Fibroblast of the conjunctiva (primary cell): ENCODE measurements around the gene CCDC134.

ENCODE experiments used
- DNase-seq: peaks from one replicate; pipeline ENCODE4 v3.0.0-alpha.2; 2010; ENCODE audit warnings: low read depth

Gene CCDC134

GRCh38 chr22:41800348-41801146 is at the start of gene CCDC134:
TSS of gene CCDC134 (plus strand) at chr22:41800679. CDS start at chr22:41808891, 8,212 bp downstream.
- peak; percentile 68 for DNase-seq

GRCh38 chr22:41752011-41752970 is 48.2 kb upstream of the CCDC134 start:
- no peak for DNase-seq

GRCh38 chr22:41753984-41754383 is 46.5 kb upstream of the CCDC134 start:
- DNase-seq, result no peak

GRCh38 chr22:41757502-41757901 is 43.0 kb upstream of the CCDC134 start:
- no peak for DNase-seq

- no peak for DNase-seq
Measured at GRCh38 chr22:41758231-41758630, 42.2 kb upstream of the CCDC134 start.

DNA sequence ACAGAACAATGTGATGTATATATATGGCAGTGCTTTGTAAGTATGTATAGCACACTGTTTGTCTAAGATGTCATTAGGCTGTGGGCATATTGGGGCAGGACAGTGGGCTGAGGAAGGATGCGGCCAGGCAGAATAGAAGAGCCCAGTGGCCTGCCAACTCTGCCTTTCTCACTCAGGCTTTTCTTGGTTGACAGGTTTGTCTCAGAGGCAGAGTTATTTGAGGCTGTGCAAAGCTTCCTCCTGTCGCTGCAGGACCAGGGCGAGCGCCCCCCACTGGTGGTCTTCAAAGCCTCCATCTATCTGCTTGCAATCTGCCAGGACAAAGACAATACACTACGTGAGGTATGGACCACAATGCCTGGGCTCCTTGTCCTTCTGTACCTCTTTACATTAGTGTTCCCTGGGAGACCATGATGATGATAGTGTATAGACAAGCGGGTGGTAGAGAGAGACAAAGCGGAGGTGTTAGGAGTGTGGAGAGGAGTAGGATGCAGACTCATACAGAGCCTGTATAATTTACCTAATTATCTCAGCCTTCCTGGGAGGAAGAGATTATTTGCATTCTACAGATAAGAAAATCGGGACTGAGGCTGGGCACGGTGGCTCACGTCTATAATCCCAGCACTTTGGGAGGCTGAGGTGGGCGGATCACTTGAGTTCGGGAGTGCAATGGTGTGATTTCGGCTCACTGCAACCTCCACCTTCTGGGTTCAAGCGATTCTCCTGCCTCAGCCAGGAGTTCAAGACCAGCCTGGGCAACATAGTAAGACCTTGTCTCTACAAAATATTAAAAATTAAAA is 37.3 kb upstream of the CCDC134 start:
- peak; percentile 6 for DNase-seq

DNA sequence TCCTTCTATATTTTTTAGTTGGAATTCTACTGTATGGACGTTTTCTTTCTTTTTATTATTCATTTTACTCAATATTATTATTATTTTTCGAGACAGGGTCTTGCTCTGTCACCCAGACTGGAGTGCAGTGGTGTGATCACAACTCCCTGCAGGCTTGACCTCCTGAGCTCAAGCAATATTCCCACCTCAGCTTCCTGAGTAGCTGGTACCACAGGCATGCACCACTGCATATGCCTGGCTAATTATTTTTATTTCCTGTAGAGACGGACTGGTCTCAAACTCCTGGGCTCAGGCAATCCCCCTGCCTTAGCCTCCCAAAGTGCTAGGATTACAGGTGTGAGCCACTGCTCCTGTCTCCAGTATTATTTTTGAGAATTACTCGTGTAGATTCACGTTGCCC is 34.0 kb upstream of the CCDC134 start:
- DNase-seq, result no peak

- DNase-seq, result no peak
Measured at GRCh38 chr22:41768430-41768829, 32.0 kb upstream of the CCDC134 start.

GRCh38 chr22:41770715-41771468 is 29.6 kb upstream of the CCDC134 start:
- DNase-seq, result no peak

GRCh38 chr22:41772198-41772597 is 28.3 kb upstream of the CCDC134 start:
- DNase-seq, result no peak

GRCh38 chr22:41772645-41773044 is 27.8 kb upstream of the CCDC134 start:
- DNase-seq, result no peak

DNA sequence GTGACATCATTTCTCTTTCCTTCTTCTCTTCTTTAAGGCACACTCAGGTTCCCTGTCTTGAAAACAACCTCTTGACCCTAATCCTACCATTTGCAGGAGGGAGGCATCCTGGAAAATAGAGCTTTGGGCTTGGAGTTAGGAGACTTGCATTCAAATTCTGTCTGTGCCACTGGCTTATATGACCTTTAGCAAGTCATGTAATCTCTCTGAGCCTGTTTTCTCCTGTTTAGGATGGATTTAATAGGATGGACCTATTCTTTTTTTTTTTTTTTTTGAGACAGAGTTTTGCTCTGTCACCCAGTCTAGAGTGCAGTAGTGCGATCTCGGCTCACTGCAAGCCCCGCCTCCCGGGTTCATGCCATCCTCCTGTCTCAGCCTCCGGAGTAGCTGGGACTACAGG is 25.1 kb upstream of the CCDC134 start:
- no peak for DNase-seq

DNA sequence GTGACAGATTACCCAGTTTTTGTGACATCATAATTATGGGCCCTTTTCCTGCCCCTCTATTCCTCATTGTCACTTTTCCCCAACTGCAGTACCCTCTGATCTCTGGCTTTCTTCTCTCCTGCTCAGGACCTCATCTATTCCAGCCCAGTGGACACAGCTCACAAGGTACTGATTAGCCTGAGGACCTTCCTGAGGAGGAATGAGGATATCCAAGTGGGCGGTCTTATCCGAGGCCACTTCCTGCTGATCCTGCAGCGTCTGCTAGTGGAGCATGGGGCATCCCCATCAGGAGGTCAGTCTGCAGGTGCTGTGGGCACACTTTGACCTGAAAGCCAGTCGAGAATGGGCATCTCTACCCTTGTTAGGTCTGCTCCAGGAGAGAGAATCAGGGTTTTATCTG is 24.5 kb upstream of the CCDC134 start:
- DNase-seq, result no peak

- no peak for DNase-seq
Measured at GRCh38 chr22:41776381-41776780, 24.1 kb upstream of the CCDC134 start.

GRCh38 chr22:41777749-41778425 is 22.6 kb upstream of the CCDC134 start:
- no peak for DNase-seq

DNA sequence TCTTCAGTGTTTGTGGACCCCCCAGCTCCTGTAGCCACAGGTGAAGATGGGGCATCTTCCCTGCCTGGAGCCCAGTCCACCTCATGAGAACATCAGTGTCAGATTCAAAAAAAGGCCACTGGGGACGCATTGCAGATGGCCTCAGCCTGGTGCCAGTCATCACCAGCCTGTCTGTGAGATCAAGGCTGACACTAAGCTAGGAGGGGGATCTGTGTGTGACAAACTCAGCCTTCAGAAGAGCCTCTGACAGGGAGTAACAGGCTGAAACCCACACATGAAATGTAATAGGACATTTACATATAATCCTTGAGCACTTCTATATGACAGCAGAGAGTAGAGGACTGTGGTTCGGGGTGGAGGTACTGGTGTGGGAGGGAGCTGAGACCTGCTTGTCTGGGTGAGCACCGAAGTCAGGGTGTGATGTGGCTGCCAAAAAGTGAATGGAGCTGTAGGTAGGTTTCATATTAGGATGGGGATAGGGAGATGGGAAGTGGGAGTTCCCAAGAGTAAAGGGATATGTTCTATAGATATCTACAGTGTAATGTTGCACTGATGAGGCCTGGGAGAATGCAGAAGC is 20.5 kb upstream of the CCDC134 start:
- DNase-seq, result no peak

DNA sequence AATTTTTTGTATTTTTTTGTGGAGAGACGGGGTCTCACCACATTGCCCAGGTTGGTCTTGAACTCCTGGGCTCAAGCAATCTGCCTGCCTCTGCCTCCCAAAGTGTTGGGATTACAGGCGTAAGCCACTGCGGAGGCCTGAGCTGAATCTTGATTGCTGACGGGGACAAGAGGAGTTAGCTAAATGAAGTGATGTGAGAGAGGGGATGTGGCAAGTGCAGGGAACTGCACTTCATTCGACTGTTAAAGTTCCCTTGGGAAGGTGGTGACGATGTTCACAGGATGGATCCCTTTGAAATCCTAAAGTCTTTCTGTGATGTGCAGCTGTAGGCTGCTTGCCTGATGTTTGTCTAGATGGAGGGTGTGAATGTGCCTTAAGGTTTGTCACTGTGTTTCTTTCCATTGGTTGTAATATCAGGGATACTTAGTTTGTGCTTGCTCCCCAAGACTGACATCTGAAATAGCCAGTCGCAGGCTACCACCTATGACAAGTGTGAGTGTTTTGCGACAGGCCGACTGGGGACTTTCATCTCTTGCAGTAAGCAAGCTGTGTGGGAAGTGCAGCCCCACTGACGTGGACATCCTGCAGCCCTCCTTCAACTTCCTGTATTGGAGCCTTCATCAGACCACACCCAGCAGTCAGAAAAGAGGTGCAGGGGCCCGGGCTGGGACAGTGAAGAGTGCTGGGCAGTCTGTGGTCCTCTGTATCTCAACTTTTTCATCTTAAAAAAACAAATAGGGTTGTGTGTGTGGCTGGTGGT is 19.6 kb upstream of the CCDC134 start:
- no peak for DNase-seq

DNA sequence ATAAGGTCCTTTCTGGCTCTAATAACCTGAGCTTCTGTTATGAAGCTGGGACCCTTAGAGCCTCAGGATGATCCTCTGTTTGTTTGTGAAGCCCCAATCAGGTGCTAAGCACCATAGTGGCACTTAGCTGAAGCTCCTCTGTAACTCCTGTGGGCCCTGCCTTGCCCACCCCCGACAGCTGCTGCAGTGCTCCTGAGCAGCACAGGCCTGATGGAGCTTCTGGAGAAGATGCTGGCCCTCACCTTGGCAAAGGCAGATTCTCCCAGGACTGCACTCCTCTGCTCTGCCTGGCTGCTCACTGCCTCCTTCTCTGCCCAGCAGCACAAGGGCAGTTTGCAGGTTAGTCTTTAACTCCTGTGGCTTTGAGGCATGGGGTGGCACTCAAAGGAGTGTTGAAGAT is 19.0 kb upstream of the CCDC134 start:
- DNase-seq, result no peak

DNA sequence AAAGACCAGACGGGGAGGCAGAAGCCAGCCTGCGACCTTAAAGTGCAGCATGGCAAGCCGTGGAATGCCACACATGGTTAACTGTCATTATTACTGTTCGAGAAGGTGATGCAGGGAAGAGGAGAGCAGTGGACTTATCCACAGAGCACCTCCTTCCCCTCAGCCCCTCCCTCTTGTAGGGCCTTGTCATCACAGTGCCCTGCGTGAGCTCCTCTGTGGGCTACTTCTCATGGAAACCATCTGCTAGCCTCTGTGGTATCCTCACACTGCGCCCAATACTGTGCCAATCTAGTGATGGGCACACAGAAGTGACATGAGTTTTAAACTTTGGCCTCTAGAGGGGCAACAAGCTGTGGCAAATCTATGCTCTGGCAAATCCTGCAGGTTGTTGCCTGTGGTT is 18.2 kb upstream of the CCDC134 start:
- DNase-seq, result no peak

DNA sequence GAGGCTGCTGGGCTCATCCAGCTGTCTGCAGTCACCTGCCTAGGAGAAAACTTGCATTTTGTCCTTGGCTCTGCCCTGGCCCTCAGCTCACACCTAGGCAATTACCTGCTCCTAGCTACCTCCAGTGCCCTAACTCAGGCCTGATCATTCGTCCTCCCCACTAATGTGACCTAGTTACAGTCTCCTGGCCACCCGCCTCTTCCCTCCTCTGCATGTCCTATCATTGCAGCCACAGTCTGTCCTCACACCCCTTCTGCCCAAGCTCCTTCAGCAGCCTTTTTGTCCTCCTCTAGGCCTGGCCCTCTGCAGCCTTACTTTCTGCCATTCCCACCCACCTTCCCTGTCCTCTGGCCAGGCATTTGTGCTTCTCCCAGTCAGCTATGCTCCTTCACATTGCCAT is 17.7 kb upstream of the CCDC134 start:
- no peak for DNase-seq
